ENCODE measurements around the gene DGLUCY. TPM values are rescaled to one million over a fixed set of nuclear protein-coding genes. Genes with fewer than 3 reads are reported as not detected.

Gene DGLUCY
- total RNA-seq, 1 experiment from 2014 or later: 54.8 TPM

GRCh38 chr14:91202234-91202974, 88.5 kb downstream of the DGLUCY start:
- CTCF ChIA-PET: no interaction called here
- POLR2A ChIA-PET: no interaction called here
- Mint-ChIP-seq H3K27ac (ENCODE audit: unreplicated experiment) (no peak overlapping the region), H3K9me3 (ENCODE audit: unreplicated experiment) (peaks cover 9% of the 10 kb centered on the region), H3K4me1 (ENCODE audit: low read depth, unreplicated experiment) (no peaks in the 10 kb centered on the region), H3K36me3 (ENCODE audit: insufficient read depth, unreplicated experiment) (peaks cover 59% of the 10 kb centered on the region), H3K27me3 (ENCODE audit: insufficient read depth, unreplicated experiment) (no peaks in the 10 kb centered on the region), H3K4me3 (ENCODE audit: unreplicated experiment) (no peak overlapping the region)
- Histone ChIP-seq H3K36me3 (ENCODE audit: control insufficient read depth, insufficient read depth, low read length) (0 out of 2 replicates have a peak, but pooled peaks cover 1% of the 10 kb centered on the region), H3K4me3 (ENCODE audit: low read depth, low read length) (no peak overlapping the region), H3K4me1 (no peaks in the 10 kb centered on the region), H3K27me3 (replicated peaks; ENCODE audit: control insufficient read depth, insufficient read depth, low read length) (no peaks in the 10 kb centered on the region), H3K9me3 (no peaks in the 10 kb centered on the region)
- no peak for TF ChIP-seq CTCF (IDR thresholded peaks at IDR 0.05; ENCODE audit: insufficient read depth in 1 of 2, low read depth in 1 of 2, low read length in 1 of 2, severe bottlenecking in 1 of 2, unreplicated experiment in 1 of 2)
- intact Hi-C loops (cut with micrococcal nuclease; ENCODE audit: unreplicated experiment): no loop called here
- DNase-seq: no peak
- no TSS peak for BruUV-seq (replicated peaks)

GRCh38 chr14:91204657-91205056, 90.8 kb downstream of the DGLUCY start:
- H3K27me3 Mint-ChIP-seq (ENCODE audit: insufficient read depth, unreplicated experiment): no peaks in the 10 kb centered on the region
- ChIA-PET POLR2A (no interaction called here), CTCF (no interaction called here)
- no peak for TF ChIP-seq CTCF (IDR thresholded peaks at IDR 0.05; ENCODE audit: insufficient read depth in 1 of 2, low read depth in 1 of 2, low read length in 1 of 2, severe bottlenecking in 1 of 2, unreplicated experiment in 1 of 2)
- Histone ChIP-seq H3K4me3 (ENCODE audit: low read depth, low read length) (no peak overlapping the region), H3K27me3 (replicated peaks; ENCODE audit: control insufficient read depth, insufficient read depth, low read length) (no peaks in the 10 kb centered on the region), H3K36me3 (ENCODE audit: control insufficient read depth, insufficient read depth, low read length) (peaks cover 1% of the 10 kb centered on the region; the same call in 1 of the 2 replicates), H3K4me1 (no peaks in the 10 kb centered on the region), H3K9me3 (no peaks in the 10 kb centered on the region; the same call in 1 of the 2 replicates)
- peaks cover 50% of the 10 kb centered on the region for H3K36me3 Mint-ChIP-seq (ENCODE audit: insufficient read depth, unreplicated experiment)
- DNase-seq: no peak
- H3K4me3 Mint-ChIP-seq (ENCODE audit: unreplicated experiment): no peak overlapping the region
- no TSS peak for BruUV-seq (replicated peaks)
- H3K4me1 Mint-ChIP-seq (ENCODE audit: low read depth, unreplicated experiment): no peaks in the 10 kb centered on the region
- intact Hi-C loops (cut with micrococcal nuclease; ENCODE audit: unreplicated experiment): no loop called here
- H3K9me3 Mint-ChIP-seq (ENCODE audit: unreplicated experiment): peaks cover 9% of the 10 kb centered on the region
- no peak overlapping the region for H3K27ac Mint-ChIP-seq (ENCODE audit: unreplicated experiment)

- Mint-ChIP-seq H3K9me3 (ENCODE audit: unreplicated experiment) (peaks cover 6% of the 10 kb centered on the region), H3K27ac (ENCODE audit: unreplicated experiment) (no peak overlapping the region), H3K4me1 (ENCODE audit: low read depth, unreplicated experiment) (no peaks in the 10 kb centered on the region), H3K4me3 (ENCODE audit: unreplicated experiment) (no peak overlapping the region), H3K36me3 (ENCODE audit: insufficient read depth, unreplicated experiment) (peaks cover 46% of the 10 kb centered on the region), H3K27me3 (ENCODE audit: insufficient read depth, unreplicated experiment) (no peaks in the 10 kb centered on the region)
- no peak for DNase-seq
- ChIA-PET CTCF (no interaction called here), POLR2A (no interaction called here)
- no peaks in the 10 kb centered on the region for H3K4me1 ChIP-seq
- peaks cover 1% of the 10 kb centered on the region; the same call in 1 of the 2 replicates for H3K36me3 ChIP-seq (ENCODE audit: control insufficient read depth, insufficient read depth, low read length)
- BruUV-seq (replicated peaks): no TSS peak
- no peak overlapping the region for H3K4me3 ChIP-seq (ENCODE audit: low read depth, low read length)
- no peaks in the 10 kb centered on the region; the same call in 1 of the 2 replicates for H3K9me3 ChIP-seq
- no peaks in the 10 kb centered on the region for H3K27me3 ChIP-seq (replicated peaks; ENCODE audit: control insufficient read depth, insufficient read depth, low read length)
- TF ChIP-seq CTCF (IDR thresholded peaks at IDR 0.05; ENCODE audit: insufficient read depth in 1 of 2, low read depth in 1 of 2, low read length in 1 of 2, severe bottlenecking in 1 of 2, unreplicated experiment in 1 of 2): no peak
- intact Hi-C loops (cut with micrococcal nuclease; ENCODE audit: unreplicated experiment): no loop called here
Observed at GRCh38 chr14:91205459-91205858, 91.6 kb downstream of the DGLUCY start.

Data from Caco-2 (cell line).